GM12878 (cell line): ENCODE data around the gene PATJ. TPM values are rescaled to one million over a fixed set of nuclear protein-coding genes. Genes with fewer than 3 reads are reported as not detected.

Experiments used
- ATAC-seq: fragments of 200-7000 bp; cut with Tn5 transposase; 3 replicates; pipeline ENCODE4 v1.9.1; 2020; ENCODE audit warnings: mild to moderate bottlenecking, moderate library complexity
- BruUV-seq: library from RNA; stranded (reverse); fragments of 400-500 nt; replicated peaks from 2 replicates; lab custom pipeline; 2021; lab: Mats Ljungman, UMichigan
- CTCF ChIA-PET: fragments of 300-600 bp; sonication (Branson Sonifier 250); formaldehyde crosslinking; extraction: SDS; loops from one replicate; lab custom pipeline; 2021; ENCODE audit warnings: inconsistent platforms; lab: Yijun Ruan, JAX
- POLR2A ChIA-PET: fragments of 350-600 bp; formaldehyde crosslinking; extraction: SDS; loops from one replicate; lab custom pipeline; 2021; ENCODE audit warnings: inconsistent platforms; lab: Charles Lee
- RAD21 ChIA-PET: fragments of 300-600 bp; sonication (Branson Sonifier 250); formaldehyde crosslinking; loops from one replicate; lab custom pipeline; 2023; ENCODE audit warnings: antibody characterized with exemption; ENCODE audit not compliant: unreplicated experiment; lab: Charles Lee
- SMC1A ChIA-PET: fragments of 300-600 bp; sonication (Branson Sonifier 250); formaldehyde crosslinking; loops from one replicate; lab custom pipeline; 2023; ENCODE audit not compliant: unreplicated experiment, uncharacterized antibody; lab: Charles Lee
- DNase-seq: peaks from one replicate; pipeline ENCODE4 v3.0.0-alpha.2; 2011; ENCODE audit warnings: low read depth, low spot score
- FAIRE-seq: peaks from 3 replicates; lab custom pipeline; 2011; peaks lifted over from hg19 to GRCh38; lab: Jason Lieb, UNC
- H2AFZ ChIP-seq: 2 replicates; pipeline ENCODE4 v1.6.0; 2011; ENCODE audit warnings: low read depth, low read length, control low read depth; ENCODE audit not compliant: control insufficient read depth
- H3K27ac ChIP-seq: 2 replicates; pipeline ENCODE4 v1.5.1; 2011; ENCODE audit warnings: control low read depth; ENCODE audit not compliant: control insufficient read depth, insufficient read depth
- H3K27me3 ChIP-seq, 2 experiments: replicated peaks in 1 of 2; 2 replicates each; pipeline versions ENCODE4 v1.6.0 to v1.6.1; 2011; ENCODE audit warnings: low read length in 1 of 2; ENCODE audit not compliant: control insufficient read depth in 2 of 2, insufficient read depth in 2 of 2
- H3K36me3 ChIP-seq, 2 experiments: 2 replicates each; pipeline ENCODE4 v1.5.1; 2011; ENCODE audit warnings: low read length in 1 of 2; ENCODE audit not compliant: control insufficient read depth in 2 of 2, insufficient read depth in 2 of 2
- H3K4me1 ChIP-seq: 2 replicates; pipeline ENCODE4 v1.6.1; 2011; ENCODE audit warnings: mild to moderate bottlenecking, low read length, moderate library complexity, mixed read lengths; ENCODE audit not compliant: control insufficient read depth, insufficient read depth
- H3K4me2 ChIP-seq: 2 replicates; pipeline ENCODE4 v1.6.0; 2011; ENCODE audit warnings: control low read depth; ENCODE audit not compliant: control insufficient read depth, insufficient read depth
- H3K4me3 ChIP-seq: fragments of 200-600 bp; sonication (generic); 2 replicates; pipeline ENCODE4 v1.5.1; 2016
- H3K79me2 ChIP-seq: 2 replicates; pipeline ENCODE4 v1.6.0; 2011; ENCODE audit warnings: low read length; ENCODE audit not compliant: control insufficient read depth, insufficient read depth
- H3K9ac ChIP-seq: 2 replicates; pipeline ENCODE4 v1.8.0; 2011; ENCODE audit warnings: low read length, control low read depth, mixed read lengths; ENCODE audit not compliant: control insufficient read depth, insufficient read depth
- H3K9me3 ChIP-seq: replicated peaks from 3 replicates; pipeline ENCODE4 v1.5.1; 2011; ENCODE audit warnings: mild to moderate bottlenecking, low read length; ENCODE audit not compliant: control insufficient read depth, insufficient read depth
- H4K20me1 ChIP-seq: 2 replicates; pipeline ENCODE4 v1.6.0; 2011; ENCODE audit not compliant: control insufficient read depth, insufficient read depth
- BMI1 ChIP-seq: fragments of 450-650 bp; IDR thresholded peaks from 2 replicates; pipeline ENCODE4 v1.6.1; 2016; ENCODE audit warnings: mild to moderate bottlenecking, moderate library complexity, borderline replicate concordance
- EED ChIP-seq: sonication (generic); IDR thresholded peaks from 2 replicates; pipeline ENCODE4 v1.6.1; 2016; ENCODE audit warnings: antibody characterized with exemption, low read depth
- NBN ChIP-seq: fragments of 450-650 bp; IDR thresholded peaks from 2 replicates; pipeline ENCODE4 v1.6.1; 2016
- WGBS: methylation state at CpG from one replicate; pipeline ENCODE4 v1.1.6; 2016; ENCODE audit warnings: low lambda C conversion rate; ENCODE audit not compliant: insufficient replicate concordance, insufficient coverage; ENCODE audit errors: missing lambda C conversion rate; 5-methylcytosine and 5-hydroxymethylcytosine counted together
- in situ Hi-C: fragments of 300-500 bp; cut with MboI; formaldehyde crosslinking; loops from 9 replicates; pipeline ENCODE4 v1.14.3; 2018; ENCODE audit warnings: mixed read lengths
- intact Hi-C: fragments of 100-400 bp; cut with micrococcal nuclease; formaldehyde crosslinking; loops from one replicate; pipeline ENCODE4 v1.14.2; 2022; ENCODE audit not compliant: unreplicated experiment
- polyA plus RNA-seq, 11 experiments: library from polyadenylated mRNA; depleted of rRNA in 4 of 11; unstranded in 6 of 11; stranded (reverse) in 5 of 11; fragments of >200 nt; fragmentation: Nextera tagmentation in 4 of 11; fragmentation: Illumina TruSeq in 1 of 11; extraction: Ambion mirVana in 4 of 11; extraction: Trizol in 1 of 11; gene quantifications; 1 replicate in 1 of 11; 2 replicates in 10 of 11; pipeline versions ENCODE4 v1.2.1 to v1.2.3, GENCODE V29; 2011 to 2016; ENCODE audit warnings: inconsistent platforms in 2 of 11, missing spikeins in 2 of 11, low read depth in 1 of 11
- total RNA-seq, 4 experiments: library from RNA; depleted of rRNA in 3 of 4; stranded (reverse); fragments of >200 nt in 3 of 4; fragmentation: Illumina TruSeq in 1 of 4; extraction: Trizol in 1 of 4; gene quantifications; 2 replicates each; pipeline versions ENCODE4 v1.2.1 to v1.2.3, GENCODE V29; 2013 to 2021
- TF ChIP-seq, protein P1 (sequence below): fragments of 450-650 bp; IDR thresholded peaks from 2 replicates; pipeline ENCODE4 v1.6.1; 2017; ENCODE audit warnings: antibody characterized with exemption, mild to moderate bottlenecking, moderate library complexity
- TF ChIP-seq, protein P2 (sequence below): fragments of 450-650 bp; formaldehyde crosslinking; IDR thresholded peaks from 2 replicates; pipeline ENCODE4 v1.4.0; 2022; ENCODE audit warnings: mild to moderate bottlenecking, moderate library complexity

Gene PATJ
- total and polyA plus RNA-seq, 10 of the 15 experiments (the other 5 are each of a cell fraction or from before 2014, with no cell fraction given): 2.8 to 13.9 (median 6.9) TPM

DNA sequence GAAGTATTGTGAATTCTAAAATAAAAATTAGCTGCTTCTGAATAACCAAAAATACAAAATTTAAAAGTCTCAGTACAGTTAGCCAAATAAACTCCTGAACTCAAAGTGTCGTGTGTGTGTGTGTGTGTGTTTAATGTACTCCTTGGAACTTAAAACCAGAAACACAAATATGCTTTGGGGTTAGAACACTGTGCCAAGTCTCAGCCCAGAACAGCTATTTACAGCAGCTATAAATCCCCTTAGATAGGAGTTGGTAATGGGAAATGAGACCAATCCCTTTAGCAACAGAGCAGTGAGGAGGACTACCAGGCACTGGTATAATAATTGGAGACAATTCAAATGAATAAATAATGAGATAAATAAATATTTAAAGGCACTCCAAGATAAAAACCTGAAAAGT, 83.1 kb downstream of the PATJ start:
- FAIRE-seq (no peak), ATAC-seq (no peak), DNase-seq (no peak)
- H3K36me3 ChIP-seq: no peaks in the 10 kb centered on the region; a peak in 1 of 4 replicates
- no peak overlapping the region for H3K4me3 ChIP-seq
- TF ChIP-seq, protein P1, sequence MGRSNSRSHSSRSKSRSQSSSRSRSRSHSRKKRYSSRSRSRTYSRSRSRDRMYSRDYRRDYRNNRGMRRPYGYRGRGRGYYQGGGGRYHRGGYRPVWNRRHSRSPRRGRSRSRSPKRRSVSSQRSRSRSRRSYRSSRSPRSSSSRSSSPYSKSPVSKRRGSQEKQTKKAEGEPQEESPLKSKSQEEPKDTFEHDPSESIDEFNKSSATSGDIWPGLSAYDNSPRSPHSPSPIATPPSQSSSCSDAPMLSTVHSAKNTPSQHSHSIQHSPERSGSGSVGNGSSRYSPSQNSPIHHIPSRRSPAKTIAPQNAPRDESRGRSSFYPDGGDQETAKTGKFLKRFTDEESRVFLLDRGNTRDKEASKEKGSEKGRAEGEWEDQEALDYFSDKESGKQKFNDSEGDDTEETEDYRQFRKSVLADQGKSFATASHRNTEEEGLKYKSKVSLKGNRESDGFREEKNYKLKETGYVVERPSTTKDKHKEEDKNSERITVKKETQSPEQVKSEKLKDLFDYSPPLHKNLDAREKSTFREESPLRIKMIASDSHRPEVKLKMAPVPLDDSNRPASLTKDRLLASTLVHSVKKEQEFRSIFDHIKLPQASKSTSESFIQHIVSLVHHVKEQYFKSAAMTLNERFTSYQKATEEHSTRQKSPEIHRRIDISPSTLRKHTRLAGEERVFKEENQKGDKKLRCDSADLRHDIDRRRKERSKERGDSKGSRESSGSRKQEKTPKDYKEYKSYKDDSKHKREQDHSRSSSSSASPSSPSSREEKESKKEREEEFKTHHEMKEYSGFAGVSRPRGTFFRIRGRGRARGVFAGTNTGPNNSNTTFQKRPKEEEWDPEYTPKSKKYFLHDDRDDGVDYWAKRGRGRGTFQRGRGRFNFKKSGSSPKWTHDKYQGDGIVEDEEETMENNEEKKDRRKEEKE: no peak
- BruUV-seq: no TSS peak
- H3K9me3 ChIP-seq: no peaks in the 10 kb centered on the region
- H3K27ac ChIP-seq: no peak overlapping the region
- no peaks in the 10 kb centered on the region for H3K79me2 ChIP-seq
- POLR2A ChIA-PET: no interaction called here
- in situ Hi-C loops: no loop called here
- CTCF ChIA-PET: interaction anchor here (0.5 kb wide), 1 partner anchor 533 kb away, joined by 3 read pairs; no protein-coding TSS in a partner anchor
- SMC1A ChIA-PET: no interaction called here
- H3K27me3 ChIP-seq: no peaks in the 10 kb centered on the region
- intact Hi-C loops: loop anchor here (1.0 kb wide), 1 partner anchor 25 kb away; no protein-coding TSS in a partner anchor
- RAD21 ChIA-PET: no interaction called here
- H3K4me2 ChIP-seq: no peak overlapping the region
- H4K20me1 ChIP-seq: no peaks in the 10 kb centered on the region
- no peaks in the 10 kb centered on the region for H3K4me1 ChIP-seq
- no peak overlapping the region for H2AFZ ChIP-seq
- 47% methylated on average over 1 of the region's 1 CpG for WGBS
- H3K9ac ChIP-seq: no peak overlapping the region

DNA sequence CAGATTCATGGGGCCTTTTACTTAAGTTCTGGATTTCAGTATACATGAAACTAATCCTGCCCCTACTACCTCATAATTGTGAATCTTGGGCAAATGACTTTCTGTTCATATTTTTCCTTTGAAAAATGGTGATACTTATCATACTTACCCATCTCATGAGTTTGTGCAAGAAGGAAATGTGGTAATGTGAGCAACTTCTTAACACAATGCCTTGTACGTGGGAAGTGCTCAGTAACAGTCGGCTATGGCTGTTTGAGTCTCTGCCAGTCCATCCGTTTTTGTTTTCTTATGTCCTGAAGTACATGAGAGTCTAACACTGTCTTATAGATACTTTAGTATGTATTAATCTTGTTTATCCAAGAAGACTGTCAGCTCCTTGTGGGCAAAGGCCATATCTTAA, 86.5 kb downstream of the PATJ start:
- CTCF ChIA-PET: no interaction called here
- SMC1A ChIA-PET: interaction anchor here (1.4 to 1.5 kb wide), 2 partner anchors 10 to 16 kb away, joined by 3 to 4 read pairs; no protein-coding TSS in a partner anchor
- no peak for TF ChIP-seq NBN
- TF ChIP-seq EED: no peak
- TF ChIP-seq, protein P1: no peak
- no peak for TF ChIP-seq BMI1
- TF ChIP-seq, protein P2, sequence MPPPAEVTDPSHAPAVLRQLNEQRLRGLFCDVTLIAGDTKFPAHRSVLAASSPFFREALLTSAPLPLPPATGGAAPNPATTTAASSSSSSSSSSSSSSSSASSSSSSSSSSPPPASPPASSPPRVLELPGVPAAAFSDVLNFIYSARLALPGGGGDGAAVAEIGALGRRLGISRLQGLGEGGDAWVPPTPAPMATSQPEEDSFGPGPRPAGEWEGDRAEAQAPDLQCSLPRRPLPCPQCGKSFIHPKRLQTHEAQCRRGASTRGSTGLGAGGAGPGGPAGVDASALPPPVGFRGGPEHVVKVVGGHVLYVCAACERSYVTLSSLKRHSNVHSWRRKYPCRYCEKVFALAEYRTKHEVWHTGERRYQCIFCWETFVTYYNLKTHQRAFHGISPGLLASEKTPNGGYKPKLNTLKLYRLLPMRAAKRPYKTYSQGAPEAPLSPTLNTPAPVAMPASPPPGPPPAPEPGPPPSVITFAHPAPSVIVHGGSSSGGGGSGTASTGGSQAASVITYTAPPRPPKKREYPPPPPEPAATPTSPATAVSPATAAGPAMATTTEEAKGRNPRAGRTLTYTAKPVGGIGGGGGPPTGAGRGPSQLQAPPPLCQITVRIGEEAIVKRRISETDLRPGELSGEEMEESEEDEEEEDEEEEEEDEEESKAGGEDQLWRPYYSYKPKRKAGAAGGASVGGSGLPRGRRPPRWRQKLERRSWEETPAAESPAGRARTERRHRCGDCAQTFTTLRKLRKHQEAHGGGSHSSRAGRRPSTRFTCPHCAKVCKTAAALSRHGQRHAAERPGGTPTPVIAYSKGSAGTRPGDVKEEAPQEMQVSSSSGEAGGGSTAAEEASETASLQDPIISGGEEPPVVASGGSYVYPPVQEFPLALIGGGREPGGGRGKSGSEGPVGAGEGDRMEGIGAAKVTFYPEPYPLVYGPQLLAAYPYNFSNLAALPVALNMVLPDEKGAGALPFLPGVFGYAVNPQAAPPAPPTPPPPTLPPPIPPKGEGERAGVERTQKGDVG (CRISPR knock-in tag): no peak

More for the DNA sequence above, 86.5 kb downstream of the PATJ start:
- POLR2A ChIA-PET: interaction anchor here (0.6 to 0.7 kb wide), 2 partner anchors 21 to 543 kb away, joined by 3 to 4 read pairs; no protein-coding TSS in a partner anchor
- FAIRE-seq (no peak), ATAC-seq (no peak), DNase-seq (no peak)
- Histone ChIP-seq H3K9ac (no peak overlapping the region), H3K27me3 (no peaks in the 10 kb centered on the region), H3K9me3 (no peaks in the 10 kb centered on the region), H3K4me1 (no peaks in the 10 kb centered on the region), H2AFZ (no peak overlapping the region), H3K27ac (no peak overlapping the region), H4K20me1 (no peaks in the 10 kb centered on the region), H3K79me2 (no peaks in the 10 kb centered on the region), H3K4me2 (no peak overlapping the region), H3K36me3 (no peaks in the 10 kb centered on the region; a peak in 1 of 4 replicates), H3K4me3 (no peak overlapping the region)
- intact Hi-C loops (no loop called here), in situ Hi-C loops (no loop called here)
- no TSS peak for BruUV-seq
- RAD21 ChIA-PET: no interaction called here
- 92% methylated on average over 3 of the region's 3 CpGs for WGBS
